KMS-11 (cell line): ENCODE measurements around the gene C5orf15.

ENCODE experiments used
- H2AFZ ChIP-seq: fragments of 200-600 bp; sonication (generic); 2 replicates; pipeline ENCODE4 v1.6.1; 2016; ENCODE audit warnings: antibody characterized with exemption, mixed run types, low read depth
- H3K27ac ChIP-seq: fragments of 200-600 bp; sonication (generic); 2 replicates; pipeline ENCODE4 v1.6.1; 2016; ENCODE audit warnings: mild to moderate bottlenecking, mixed run types
- H3K27me3 ChIP-seq: fragments of 200-600 bp; sonication (generic); 2 replicates; pipeline ENCODE4 v1.6.1; 2017; ENCODE audit warnings: mild to moderate bottlenecking, low read depth, mixed run types, moderate library complexity; ENCODE audit not compliant: insufficient read depth
- H3K36me3 ChIP-seq: fragments of 200-600 bp; sonication (generic); 2 replicates; pipeline ENCODE4 v1.6.1; 2017; ENCODE audit warnings: mild to moderate bottlenecking, mixed run types; ENCODE audit not compliant: insufficient read depth
- H3K4me1 ChIP-seq: fragments of 200-600 bp; sonication (generic); 2 replicates; pipeline ENCODE4 v1.6.1; 2016; ENCODE audit warnings: mild to moderate bottlenecking, low read depth, mixed run types; ENCODE audit not compliant: poor library complexity, severe bottlenecking
- H3K4me2 ChIP-seq: fragments of 200-600 bp; sonication (generic); 2 replicates; pipeline ENCODE4 v1.7.0; 2016; ENCODE audit warnings: mild to moderate bottlenecking, mixed run types
- H3K4me3 ChIP-seq: fragments of 200-600 bp; sonication (generic); IDR thresholded peaks from 2 replicates; pipeline ENCODE4 v1.6.1; 2017; ENCODE audit warnings: low read depth, low read length, mixed read lengths; ENCODE audit not compliant: insufficient read depth
- H3K79me2 ChIP-seq: fragments of 200-600 bp; sonication (generic); 2 replicates; pipeline ENCODE4 v1.6.1; 2016; ENCODE audit warnings: low read depth, mixed run types; ENCODE audit not compliant: insufficient read depth
- H3K9ac ChIP-seq: fragments of 200-600 bp; sonication (generic); 2 replicates; pipeline ENCODE4 v1.6.1; 2016; ENCODE audit warnings: mild to moderate bottlenecking, mixed run types
- H4K20me1 ChIP-seq: fragments of 200-600 bp; sonication (generic); 2 replicates; pipeline ENCODE4 v1.6.1; 2016; ENCODE audit warnings: mild to moderate bottlenecking, mixed run types; ENCODE audit not compliant: insufficient read depth
- TF ChIP-seq, protein P1 (sequence below): fragments of 200-600 bp; sonication (generic); conservative IDR thresholded peaks from 2 replicates; pipeline ENCODE4 v1.6.1; 2017; ENCODE audit warnings: low read depth, mild to moderate bottlenecking, antibody characterized with exemption, low read length, moderate library complexity, mixed read lengths

The C5orf15 gene

DNA sequence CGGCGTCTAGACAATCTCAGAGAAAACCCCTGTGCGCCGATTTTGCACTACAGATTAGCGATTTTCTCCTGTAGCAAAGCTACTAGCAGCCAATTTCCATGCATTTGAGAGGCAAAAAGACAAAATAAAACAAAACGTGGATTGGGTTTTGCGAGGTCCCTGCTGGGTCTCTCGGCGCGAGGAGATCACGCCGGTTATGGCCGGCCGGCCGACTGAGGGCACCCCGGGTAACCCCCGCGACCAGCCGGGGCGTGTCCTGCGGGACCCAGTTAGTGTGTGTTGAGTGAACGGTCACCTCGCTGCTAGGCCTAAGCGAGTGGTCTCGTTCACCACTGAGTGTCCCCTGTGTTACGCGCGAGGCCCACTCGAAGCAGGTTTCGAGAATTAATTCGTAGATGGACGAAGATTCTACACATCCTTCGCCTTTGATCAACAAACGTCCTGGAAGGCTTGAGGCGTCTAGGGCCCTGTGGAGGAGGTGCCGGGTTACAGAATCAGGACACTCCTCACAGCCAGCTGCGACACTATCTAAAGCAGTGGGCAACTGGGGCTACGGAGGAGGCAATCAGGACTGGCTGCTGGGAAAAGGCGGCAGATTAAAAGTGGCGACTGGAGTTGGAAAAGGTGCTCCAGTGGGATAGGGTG, 37.1 kb upstream of the C5orf15 start:
- peak overlapping the region; percentile 97 for H3K9ac ChIP-seq
- H3K36me3 ChIP-seq: no peaks in the 10 kb centered on the region
- H4K20me1 ChIP-seq: peaks cover 8% of the 10 kb centered on the region; the same call in 1 of the 2 replicates
- peaks cover 39% of the 10 kb centered on the region for H3K79me2 ChIP-seq
- H3K4me3 ChIP-seq: no peak overlapping the region
- TF ChIP-seq, protein P1, sequence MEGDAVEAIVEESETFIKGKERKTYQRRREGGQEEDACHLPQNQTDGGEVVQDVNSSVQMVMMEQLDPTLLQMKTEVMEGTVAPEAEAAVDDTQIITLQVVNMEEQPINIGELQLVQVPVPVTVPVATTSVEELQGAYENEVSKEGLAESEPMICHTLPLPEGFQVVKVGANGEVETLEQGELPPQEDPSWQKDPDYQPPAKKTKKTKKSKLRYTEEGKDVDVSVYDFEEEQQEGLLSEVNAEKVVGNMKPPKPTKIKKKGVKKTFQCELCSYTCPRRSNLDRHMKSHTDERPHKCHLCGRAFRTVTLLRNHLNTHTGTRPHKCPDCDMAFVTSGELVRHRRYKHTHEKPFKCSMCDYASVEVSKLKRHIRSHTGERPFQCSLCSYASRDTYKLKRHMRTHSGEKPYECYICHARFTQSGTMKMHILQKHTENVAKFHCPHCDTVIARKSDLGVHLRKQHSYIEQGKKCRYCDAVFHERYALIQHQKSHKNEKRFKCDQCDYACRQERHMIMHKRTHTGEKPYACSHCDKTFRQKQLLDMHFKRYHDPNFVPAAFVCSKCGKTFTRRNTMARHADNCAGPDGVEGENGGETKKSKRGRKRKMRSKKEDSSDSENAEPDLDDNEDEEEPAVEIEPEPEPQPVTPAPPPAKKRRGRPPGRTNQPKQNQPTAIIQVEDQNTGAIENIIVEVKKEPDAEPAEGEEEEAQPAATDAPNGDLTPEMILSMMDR: no peak
- no peaks in the 10 kb centered on the region for H3K27me3 ChIP-seq
- peak overlapping the region; percentile 89 for H2AFZ ChIP-seq
- peak overlapping the region; percentile 78 for H3K4me2 ChIP-seq
- peak overlapping the region; percentile 97 for H3K27ac ChIP-seq
- peaks cover 25% of the 10 kb centered on the region for H3K4me1 ChIP-seq

DNA sequence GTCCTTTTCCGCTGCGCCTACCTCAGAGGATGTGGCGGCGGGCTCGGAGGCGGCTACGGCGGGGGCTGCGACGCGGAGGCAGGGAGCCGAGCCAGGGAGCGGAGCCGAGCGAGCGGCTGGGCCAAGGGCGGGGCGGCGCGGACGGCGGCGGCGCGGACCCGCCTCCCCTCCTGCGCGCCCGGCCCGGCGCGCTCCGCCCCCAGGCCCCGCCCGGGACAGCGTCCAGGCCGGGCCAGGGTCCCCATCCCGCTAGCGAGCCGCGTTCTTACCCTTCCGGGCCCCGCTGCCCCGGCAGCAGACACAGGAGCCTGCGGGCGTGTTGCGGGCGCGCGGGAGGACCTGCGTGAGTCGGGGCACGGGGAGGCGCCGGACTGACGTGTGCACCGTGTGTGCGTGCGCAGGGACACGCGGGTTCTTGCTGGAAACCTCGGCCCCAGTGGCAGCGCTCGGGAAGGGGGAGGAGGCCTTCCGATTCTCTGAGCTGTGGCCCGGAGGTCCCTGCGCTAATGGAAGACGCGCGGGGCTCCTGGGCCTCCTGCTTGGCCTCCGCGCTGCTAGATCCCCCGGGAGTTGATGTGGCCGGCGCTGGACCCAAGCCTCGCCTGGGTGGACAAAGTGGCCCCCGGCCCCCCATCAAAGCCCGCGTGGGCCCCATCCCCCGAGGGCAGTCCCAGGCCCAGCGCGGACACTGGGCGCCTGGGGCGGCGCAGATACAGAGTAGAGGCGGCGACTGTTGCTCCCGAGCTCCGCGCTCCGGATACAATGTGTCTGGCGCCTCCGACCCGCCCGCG, 36.4 kb upstream of the C5orf15 start, which contains the start of gene VDAC1:
TSS of gene VDAC1 (minus strand) at position 350 of the 791 bp plus-strand sequence. CDS start 11,963 bp downstream, outside the sequence.
- Histone ChIP-seq H4K20me1 (peaks cover 15% of the 10 kb centered on the region), H3K4me2 (peak within 1 kb of the TSS; percentile 78), H3K4me1 (peaks cover 32% of the 10 kb centered on the region), H2AFZ (peak within 1 kb of the TSS; percentile 89), H3K9ac (peak within 1 kb of the TSS; percentile 97), H3K4me3 (no peak within 1 kb of the TSS), H3K27ac (peak within 1 kb of the TSS; percentile 97), H3K79me2 (peaks cover 46% of the 10 kb centered on the region), H3K36me3 (no peaks in the 10 kb centered on the region), H3K27me3 (no peaks in the 10 kb centered on the region)
- TF ChIP-seq, protein P1: no peak

DNA sequence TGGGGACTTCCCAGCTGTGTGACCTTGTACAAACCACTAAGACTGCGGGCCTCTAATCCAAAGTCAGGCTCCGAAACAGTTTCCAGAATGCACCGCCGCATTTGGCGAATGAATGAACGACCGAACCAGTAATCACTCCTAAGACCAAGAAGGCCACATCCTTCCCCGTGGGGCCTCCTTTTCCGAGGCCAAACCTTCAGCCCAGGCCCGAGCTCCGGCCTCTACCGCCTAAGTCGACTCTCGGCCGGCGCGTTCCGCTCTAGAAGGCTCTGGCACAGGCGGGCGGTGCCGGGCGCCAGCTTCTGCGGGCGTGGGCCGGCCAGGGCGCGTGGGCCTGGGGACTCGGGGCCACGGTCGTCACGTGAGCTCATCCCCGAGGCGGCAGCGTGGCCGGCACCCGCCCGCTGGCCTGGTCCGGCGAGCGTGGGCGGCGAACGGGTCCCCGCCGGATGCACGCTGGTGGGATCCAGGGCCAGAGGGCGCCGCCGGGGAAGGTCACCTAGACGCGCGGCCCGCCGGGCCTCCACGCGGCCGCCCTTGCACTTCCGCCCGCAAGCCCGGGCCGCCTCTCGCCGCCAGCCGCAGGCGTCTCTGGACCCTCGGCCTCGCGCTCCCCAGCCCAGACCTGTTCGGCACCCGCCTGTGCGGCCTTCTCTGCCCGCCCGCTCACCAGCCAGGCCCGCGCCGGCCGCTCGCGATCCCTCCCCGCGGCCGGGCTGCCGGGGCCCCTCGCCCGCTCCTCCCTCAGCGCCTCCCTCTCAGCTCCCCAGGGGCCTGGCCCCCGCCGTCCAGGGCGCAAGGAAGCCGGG, 35.6 kb upstream of the C5orf15 start:
- H3K36me3 ChIP-seq: no peaks in the 10 kb centered on the region
- peak overlapping the region; percentile 27; the same call in 1 of the 2 replicates for H2AFZ ChIP-seq
- peaks cover 23% of the 10 kb centered on the region for H4K20me1 ChIP-seq
- no peak overlapping the region for H3K4me3 ChIP-seq
- H3K4me1 ChIP-seq: peaks cover 32% of the 10 kb centered on the region
- H3K27ac ChIP-seq: peak overlapping the region; percentile 97
- H3K9ac ChIP-seq: peak overlapping the region; percentile 97
- H3K27me3 ChIP-seq: no peaks in the 10 kb centered on the region
- TF ChIP-seq, protein P1: no peak
- peaks cover 54% of the 10 kb centered on the region for H3K79me2 ChIP-seq
- H3K4me2 ChIP-seq: peak overlapping the region; percentile 68

DNA sequence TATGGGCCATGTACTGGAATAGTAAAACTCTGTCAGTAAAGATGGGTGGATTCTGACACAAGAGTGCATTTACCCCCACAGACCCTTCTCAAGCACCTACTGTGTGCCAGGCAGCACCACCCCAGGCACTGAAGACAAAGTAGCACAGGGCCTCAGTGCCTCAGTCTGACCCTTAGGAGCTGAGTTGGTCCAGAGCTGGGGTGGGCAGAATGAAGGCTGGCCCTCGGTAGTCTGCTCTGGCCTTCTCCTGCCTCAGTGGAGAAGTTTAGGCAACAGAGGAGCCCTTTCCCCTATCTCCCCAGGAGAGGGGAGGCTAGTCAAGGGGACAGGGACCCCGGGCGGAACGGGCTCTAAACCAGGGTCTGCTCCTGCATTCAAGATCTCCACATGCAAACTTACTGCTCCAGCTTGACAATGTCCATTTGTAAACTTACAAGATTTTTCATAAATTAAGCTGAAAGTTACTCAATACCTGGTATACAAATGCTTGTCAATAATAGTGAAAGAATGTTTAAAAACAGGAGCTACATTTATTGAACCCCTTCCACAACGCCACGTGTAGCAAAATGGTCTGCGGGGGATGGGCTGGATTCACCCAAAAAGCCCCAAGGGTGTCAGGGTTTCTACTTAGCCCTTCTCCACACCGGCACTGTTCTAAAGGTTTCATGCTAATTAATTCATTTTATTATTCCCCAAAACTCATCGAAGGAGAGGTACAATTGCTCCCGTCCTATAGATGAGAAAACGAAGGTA, 34.8 kb upstream of the C5orf15 start:
- TF ChIP-seq, protein P1: no peak
- peaks cover 32% of the 10 kb centered on the region for H3K4me1 ChIP-seq
- H3K4me2 ChIP-seq: peak overlapping the region; percentile 68
- peak overlapping the region; percentile 97 for H3K9ac ChIP-seq
- H3K36me3 ChIP-seq: no peaks in the 10 kb centered on the region
- peak overlapping the region; percentile 97 for H3K27ac ChIP-seq
- peaks cover 62% of the 10 kb centered on the region for H3K79me2 ChIP-seq
- H3K4me3 ChIP-seq: no peak overlapping the region
- peak overlapping the region; percentile 27; the same call in 1 of the 2 replicates for H2AFZ ChIP-seq
- no peaks in the 10 kb centered on the region for H3K27me3 ChIP-seq
- peaks cover 30% of the 10 kb centered on the region for H4K20me1 ChIP-seq
